BJ (cell line): Measurements from ENCODE around the gene MSTO1. TPM values are rescaled to one million over a fixed set of nuclear protein-coding genes. Genes with fewer than 3 reads are reported as not detected.
"Not testable (repeated sequence)": the region's sequence is repeated elsewhere in the genome, so short reads cannot be mapped to it uniquely, and the experiment has no call there.

Experiments
- CTCF ChIA-PET: fragments of 350-600 bp; formaldehyde crosslinking; extraction: SDS; loops from one replicate; lab custom pipeline; 2021; ENCODE audit warnings: antibody characterized with exemption, inconsistent platforms; lab: Yijun Ruan, JAX
- POLR2A ChIA-PET: fragments of 300-600 bp; sonication (Branson Sonifier 250); formaldehyde crosslinking; extraction: SDS; loops from one replicate; lab custom pipeline; 2021; ENCODE audit warnings: antibody characterized with exemption; lab: Charles Lee
- DNase-seq: peaks from one replicate; pipeline ENCODE4 v3.0.0-alpha.2; 2011; ENCODE audit warnings: low read depth
- H3K27me3 ChIP-seq: 2 replicates; pipeline ENCODE4 v1.6.0; 2011; ENCODE audit warnings: low read length; ENCODE audit not compliant: control insufficient read depth, insufficient read depth
- H3K36me3 ChIP-seq: 2 replicates; pipeline ENCODE4 v1.5.1; 2011; ENCODE audit warnings: low read length; ENCODE audit not compliant: control insufficient read depth, insufficient read depth
- H3K4me3 ChIP-seq: 2 replicates; pipeline ENCODE4 v1.5.1; 2011; ENCODE audit warnings: low read depth, mild to moderate bottlenecking, control low read depth, low read length
- polyA plus RNA-seq: library from polyadenylated mRNA; depleted of rRNA; stranded (reverse); fragments of >200 nt; gene quantifications from 2 replicates; pipeline ENCODE4 v1.2.3, GENCODE V29; 2011
- TF ChIP-seq, protein P1 (sequence below): IDR thresholded peaks from 2 replicates; pipeline ENCODE4 v1.5.1; 2011; ENCODE audit warnings: low read depth, mild to moderate bottlenecking, control low read depth, inconsistent platforms, low read length, moderate library complexity; ENCODE audit not compliant: insufficient read depth

Gene MSTO1
- polyA plus RNA-seq, 1 experiment = 28.6 TPM

DNA sequence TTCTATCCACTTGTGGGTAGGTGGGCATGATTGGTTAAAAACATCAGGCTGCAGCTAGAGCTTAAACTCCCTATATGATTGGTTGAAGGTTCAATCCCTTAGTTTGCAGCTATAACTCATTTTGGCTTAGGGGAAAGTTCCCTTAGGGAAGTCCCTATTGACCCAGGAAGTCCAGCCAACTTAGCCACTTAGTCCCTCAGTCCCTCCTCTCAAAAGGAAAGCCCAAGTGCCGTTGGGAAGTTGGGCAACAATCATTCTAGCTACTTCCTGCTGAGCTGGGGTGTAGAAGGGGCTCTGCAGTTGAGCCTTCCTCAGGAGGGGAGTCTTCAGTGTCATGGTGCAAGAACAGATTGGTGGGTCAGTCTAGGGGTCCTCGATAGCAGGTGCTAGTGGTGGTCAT, 12.2 kb downstream of the MSTO1 start:
- peaks cover 3% of the 10 kb centered on the region; the same call in 1 of the 2 replicates for H3K27me3 ChIP-seq
- POLR2A ChIA-PET = no interaction called here
- no peak overlapping the region for H3K4me3 ChIP-seq
- no peaks in the 10 kb centered on the region for H3K36me3 ChIP-seq
- TF ChIP-seq, protein P1, sequence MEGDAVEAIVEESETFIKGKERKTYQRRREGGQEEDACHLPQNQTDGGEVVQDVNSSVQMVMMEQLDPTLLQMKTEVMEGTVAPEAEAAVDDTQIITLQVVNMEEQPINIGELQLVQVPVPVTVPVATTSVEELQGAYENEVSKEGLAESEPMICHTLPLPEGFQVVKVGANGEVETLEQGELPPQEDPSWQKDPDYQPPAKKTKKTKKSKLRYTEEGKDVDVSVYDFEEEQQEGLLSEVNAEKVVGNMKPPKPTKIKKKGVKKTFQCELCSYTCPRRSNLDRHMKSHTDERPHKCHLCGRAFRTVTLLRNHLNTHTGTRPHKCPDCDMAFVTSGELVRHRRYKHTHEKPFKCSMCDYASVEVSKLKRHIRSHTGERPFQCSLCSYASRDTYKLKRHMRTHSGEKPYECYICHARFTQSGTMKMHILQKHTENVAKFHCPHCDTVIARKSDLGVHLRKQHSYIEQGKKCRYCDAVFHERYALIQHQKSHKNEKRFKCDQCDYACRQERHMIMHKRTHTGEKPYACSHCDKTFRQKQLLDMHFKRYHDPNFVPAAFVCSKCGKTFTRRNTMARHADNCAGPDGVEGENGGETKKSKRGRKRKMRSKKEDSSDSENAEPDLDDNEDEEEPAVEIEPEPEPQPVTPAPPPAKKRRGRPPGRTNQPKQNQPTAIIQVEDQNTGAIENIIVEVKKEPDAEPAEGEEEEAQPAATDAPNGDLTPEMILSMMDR = no peak
- CTCF ChIA-PET = no interaction called here
- DNase-seq = no peak

DNA sequence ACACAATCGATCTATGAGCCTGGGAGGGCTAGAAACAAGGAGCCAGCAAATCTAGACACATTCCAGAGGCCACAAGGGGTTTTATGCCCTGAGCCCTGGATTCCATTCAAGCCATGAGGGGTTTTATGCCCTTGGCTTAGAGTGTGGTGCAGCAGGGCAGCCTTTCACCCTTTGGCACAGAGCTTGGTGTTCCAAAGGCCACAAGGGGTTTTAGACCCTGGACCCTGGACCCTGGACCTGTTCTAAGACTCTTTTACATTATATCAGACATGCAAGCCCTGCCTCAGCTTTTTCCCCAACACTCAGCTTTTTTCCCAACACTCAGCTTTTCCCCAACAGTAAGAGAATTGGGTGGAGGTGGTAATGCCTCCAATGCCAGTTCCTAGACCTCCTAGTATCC, 13.3 kb downstream of the MSTO1 start:
- Histone ChIP-seq H3K36me3 (no peaks in the 10 kb centered on the region), H3K27me3 (peaks cover 3% of the 10 kb centered on the region; the same call in 1 of the 2 replicates), H3K4me3 (no peak overlapping the region)
- DNase-seq = no peak
- POLR2A ChIA-PET = no interaction called here
- TF ChIP-seq, protein P1 = no peak
- CTCF ChIA-PET = no interaction called here

DNA sequence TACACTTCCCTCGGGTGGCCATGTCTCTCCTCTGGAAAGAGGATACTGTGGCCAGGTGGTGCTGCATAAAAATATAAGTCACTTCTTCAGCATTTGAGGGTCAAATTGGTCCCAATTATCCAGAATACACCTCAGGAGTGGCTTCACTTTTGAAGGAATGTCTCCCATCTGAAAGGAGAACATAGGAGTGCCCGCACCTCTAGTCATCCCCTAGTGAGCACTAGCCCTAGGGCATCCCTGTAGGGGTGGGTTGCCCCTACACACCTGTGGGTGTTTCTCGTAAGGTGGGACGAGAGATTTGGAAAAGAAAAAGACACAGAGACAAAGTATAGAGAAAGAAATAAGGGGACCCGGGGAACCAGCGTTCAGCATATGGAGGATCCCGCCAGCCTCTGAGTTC, 16.4 kb downstream of the MSTO1 start:
- H3K27me3 ChIP-seq, CTCF ChIA-PET, DNase-seq, POLR2A ChIA-PET, H3K4me3 ChIP-seq, H3K36me3 ChIP-seq: not testable (repeated sequence)

DNA sequence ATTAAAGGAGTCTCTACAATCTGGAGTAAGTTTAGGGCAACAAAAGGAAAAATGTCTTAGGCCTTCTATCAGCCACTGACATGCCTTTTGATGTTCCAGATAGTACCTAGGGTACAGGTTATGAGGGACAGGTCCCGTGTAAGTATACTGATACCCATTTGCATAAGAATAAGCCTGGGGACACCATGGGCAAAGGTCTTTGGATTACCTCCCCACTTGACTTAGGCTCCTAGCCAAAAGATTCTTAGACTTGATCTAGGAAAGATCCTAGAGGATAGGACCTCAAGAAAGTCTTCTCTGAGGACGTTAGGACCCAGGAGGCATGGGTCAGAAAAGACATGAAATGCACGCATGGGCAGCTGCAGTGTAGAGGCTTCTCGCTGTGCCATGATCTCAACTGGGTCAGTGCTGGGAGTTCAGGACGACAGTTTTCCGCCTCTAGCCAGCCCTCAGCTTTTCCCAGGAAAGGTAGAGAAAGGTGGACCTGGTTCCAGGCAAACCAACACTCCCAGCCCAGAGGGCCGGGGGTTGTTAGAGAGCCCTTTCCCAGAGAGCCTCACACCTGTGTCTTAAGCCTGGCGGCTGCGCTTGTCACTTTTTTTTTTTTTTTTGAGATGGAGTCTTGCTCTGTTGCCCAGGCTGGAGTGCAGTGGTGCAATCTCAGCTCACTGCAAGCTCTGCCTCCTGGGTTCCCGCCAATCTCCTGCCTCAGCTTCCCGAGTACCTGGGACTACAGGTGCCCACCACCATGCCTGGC, 26.6 kb downstream of the MSTO1 start:
- ChIA-PET POLR2A (no interaction called here), CTCF (no interaction called here)
- no peaks in the 10 kb centered on the region for H3K27me3 ChIP-seq
- H3K4me3 ChIP-seq = no peak overlapping the region
- TF ChIP-seq, protein P1 = no peak
- no peaks in the 10 kb centered on the region for H3K36me3 ChIP-seq
- no peak for DNase-seq

DNA sequence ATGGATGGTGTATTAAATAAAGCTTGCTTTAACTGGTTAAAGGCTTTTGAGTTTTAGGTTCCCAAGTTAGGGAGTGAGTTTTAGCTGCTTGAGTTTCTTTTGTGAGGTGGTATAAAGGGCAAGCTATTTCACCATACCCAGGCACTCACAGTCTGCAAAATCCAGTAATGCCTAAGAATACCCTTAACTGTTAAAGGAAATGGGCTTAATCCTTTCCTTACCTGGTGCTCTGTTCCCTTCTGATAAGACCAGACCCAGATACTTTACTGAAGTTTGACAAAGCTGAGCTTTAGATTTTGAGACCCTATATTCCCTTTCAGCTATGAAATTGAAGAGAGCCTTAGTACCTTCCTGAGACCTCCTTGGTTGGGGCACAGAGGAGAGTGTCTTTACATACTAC, 30.3 kb downstream of the MSTO1 start:
- Histone ChIP-seq H3K4me3 (no peak overlapping the region), H3K36me3 (no peaks in the 10 kb centered on the region; the same call in 1 of the 2 replicates), H3K27me3 (no peaks in the 10 kb centered on the region)
- no peak for DNase-seq
- ChIA-PET POLR2A (no interaction called here), CTCF (interaction anchor here (0.6 kb wide), 1 partner anchor 388 kb away, joined by 3 read pairs; no protein-coding TSS in a partner anchor)
- TF ChIP-seq, protein P1 = no peak

DNA sequence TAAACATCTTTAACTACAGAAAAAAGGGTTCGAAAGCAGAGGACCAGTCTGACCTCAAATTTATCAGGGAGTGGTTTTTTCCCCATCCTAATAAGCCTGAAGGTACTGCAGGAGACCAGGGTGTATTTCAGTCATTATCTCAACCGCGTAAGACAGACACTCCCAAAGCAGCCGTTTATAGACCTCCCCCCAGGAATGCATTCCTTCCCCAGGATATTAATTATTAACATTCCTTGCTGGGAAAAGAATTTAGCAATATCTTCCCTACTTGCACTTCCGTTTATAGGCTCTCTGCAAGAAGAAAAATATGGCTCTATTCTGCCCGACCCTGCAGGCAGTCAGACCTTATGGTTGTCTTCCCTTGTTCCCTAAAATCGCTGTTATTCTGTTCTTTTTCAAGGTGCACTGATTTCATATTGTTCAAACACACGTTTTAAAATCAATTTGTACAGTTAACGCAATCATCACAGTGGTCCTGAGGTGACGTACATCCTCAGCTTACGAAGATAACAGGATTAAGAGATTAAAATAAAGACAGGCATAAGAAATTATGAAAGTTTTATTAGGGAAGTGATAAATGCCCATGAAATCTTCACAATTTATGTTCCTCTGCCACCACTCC, 32.7 kb downstream of the MSTO1 start:
- CTCF ChIA-PET, H3K36me3 ChIP-seq, POLR2A ChIA-PET, H3K27me3 ChIP-seq, DNase-seq, H3K4me3 ChIP-seq: not testable (repeated sequence)
